ELF-1 (cell line): ENCODE measurements around the gene ABCA6.

Source experiments
- DNase-seq: peaks from one replicate; pipeline ENCODE4 v3.0.0-alpha.2; 2016; ENCODE audit warnings: low read depth, low spot score

ABCA6 gene

DNA sequence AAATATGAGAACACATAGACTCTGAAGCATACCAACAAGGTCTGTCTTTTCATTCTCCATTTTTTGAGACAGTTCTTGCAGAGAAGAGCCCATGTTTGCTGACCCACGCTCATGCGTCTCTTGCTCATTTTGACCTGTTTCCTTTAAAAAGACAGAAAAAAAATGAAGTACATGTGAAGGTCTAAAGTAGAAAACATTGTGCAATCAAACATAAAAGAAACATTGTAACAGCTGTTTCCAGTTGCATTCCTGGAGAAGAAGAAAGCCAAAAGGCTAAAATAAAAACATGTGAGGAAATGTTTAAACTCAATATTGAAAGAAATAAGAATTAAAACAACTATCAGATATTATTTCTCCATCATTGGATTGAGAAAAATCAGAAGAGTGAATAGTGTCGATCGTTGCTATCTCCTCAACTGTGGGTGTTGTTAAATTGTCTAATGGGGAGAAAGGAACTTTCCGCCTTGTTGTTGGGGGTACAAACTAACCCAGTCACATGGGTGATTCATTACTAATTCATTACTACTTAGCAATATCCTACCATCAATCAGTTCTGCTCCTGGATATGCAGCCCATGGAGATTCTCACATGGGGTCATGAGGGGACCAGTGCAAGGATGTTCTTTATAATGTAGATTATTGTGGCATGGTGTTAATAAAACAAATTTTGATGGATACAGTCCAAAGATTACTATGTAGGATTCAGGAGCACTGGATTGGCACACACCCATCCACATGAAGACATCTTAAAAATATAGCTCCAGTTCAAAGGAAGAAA, 90.5 kb downstream of the ABCA6 start:
- DNase-seq, result no peak

DNA sequence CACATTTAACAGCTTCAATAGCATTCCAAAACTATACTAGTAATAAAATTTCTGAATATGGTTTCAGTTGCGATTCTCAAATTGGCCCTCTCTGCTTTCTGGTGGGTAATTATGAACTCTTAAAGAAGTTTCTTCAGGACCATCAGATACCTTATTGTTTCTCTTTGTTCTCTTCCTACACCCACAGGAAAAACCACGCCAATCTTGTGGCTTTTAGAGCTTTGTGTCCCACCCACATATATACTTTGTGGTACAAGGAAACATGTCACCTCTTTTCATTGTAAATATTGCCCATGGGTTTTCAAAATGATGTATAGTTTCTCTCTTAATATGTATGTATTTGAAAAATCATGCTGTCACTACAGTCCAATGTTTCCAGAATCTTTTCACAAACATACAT, 93.1 kb downstream of the ABCA6 start:
- DNase-seq, result no peak

DNA sequence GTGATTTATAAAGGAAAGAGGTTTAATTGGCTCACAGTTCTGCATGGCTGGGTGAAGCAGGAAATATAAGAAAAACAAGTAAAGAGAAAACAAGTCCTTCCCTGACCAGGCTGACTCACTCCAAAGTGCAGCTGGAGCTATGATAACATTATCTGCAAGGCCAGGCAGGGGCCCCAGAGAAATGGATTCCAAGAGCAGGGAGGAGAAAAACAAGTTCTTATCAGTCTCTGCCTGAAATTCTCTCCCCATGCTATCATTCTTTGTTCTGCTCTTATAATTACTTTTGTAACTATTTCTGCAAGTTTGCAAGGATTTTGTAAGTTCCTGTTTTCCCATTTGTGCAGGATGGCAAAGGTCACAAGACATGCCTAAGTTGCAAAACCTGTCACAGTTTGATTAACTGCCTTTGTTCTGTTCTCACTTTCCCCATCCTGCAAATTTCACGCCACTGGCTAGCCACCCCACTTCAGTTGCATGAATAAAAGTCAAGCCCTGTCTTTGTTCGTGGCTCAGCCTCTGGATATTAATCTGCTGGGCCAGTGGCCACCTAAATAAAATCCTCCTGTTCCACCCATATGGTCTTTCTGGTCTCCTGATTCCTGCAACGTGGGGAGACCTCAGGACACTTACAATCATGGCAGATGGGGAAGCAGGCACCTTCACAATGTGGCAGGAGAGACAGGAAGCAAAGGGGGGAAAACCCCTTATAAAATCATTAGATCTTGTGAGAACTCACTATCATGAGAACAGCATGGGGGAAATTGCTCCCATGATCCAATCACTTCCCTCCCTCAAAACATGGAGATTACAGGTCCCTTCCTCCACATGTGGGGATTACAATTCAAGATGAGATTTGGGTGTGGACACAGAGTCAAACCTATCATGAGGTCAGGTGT, 94.1 kb downstream of the ABCA6 start:
- DNase-seq, result peak; percentile 30

DNA sequence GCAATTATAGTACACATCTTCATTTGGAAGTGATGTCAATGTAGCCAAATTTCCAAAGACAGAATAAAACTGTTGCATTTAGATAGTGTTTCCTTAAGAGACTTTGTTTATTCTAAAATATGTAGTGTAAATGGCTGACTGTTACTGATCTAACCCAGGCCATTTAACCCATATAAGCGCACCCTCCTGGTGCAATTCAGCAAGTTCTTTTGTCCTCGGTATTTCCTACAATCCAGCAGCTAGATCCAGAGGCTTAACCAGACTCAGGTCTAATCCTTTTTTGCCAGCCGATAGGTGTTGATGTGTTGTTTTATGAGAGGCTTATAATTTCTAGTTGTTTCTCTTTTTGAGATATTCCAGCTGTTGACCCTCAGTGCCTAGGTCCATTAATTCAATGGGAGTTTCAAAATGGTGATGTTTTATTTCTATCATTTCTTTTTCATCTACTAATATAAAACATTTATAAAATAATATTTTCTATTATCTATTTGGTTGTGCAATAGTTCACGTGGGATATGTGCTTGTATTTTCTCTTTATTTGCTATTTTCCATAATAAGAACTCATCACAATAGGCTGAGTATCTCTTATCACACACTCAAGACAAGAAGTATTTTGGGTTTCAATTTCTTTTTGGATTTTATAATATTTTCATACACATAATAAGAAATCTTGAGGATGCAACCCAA, 95.4 kb downstream of the ABCA6 start:
- DNase-seq, result peak; percentile 43

DNA sequence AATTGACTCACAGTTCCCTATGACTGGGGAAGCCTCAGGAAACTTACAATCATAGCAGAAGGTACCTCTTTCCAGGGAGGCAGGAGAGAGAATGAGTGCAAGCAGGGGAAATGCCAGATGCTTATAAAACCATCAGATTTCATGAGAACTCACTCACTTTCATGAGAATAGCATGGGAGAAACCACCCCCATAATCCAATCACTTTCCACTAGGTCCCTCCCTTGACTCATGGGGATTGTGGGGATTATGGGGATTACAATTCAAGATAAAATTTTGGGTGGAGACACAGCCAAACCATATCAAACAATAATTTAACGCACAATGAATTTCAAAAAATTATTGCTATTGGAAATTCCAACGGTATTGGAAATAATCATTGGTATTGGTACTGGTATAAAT, 96.0 kb downstream of the ABCA6 start:
- no peak for DNase-seq

DNA sequence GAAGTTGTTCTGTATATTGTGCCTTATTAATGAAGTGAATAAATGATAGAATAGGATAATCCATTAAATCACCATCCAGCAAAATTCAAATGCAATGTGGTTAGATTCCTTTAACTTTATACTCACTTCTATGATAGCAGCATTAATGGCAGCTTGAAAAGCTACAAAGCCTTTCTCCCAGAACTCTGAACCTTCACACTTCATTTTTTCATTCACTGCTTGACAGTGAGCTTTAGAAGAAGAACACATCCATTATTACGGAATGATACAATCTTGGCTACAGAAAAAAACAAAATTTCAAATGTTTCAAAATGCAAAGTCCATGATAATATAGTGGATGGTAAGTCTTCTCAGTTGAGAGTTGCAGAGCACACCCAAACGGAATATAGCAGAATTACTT, 97.3 kb downstream of the ABCA6 start:
- no peak for DNase-seq

DNA sequence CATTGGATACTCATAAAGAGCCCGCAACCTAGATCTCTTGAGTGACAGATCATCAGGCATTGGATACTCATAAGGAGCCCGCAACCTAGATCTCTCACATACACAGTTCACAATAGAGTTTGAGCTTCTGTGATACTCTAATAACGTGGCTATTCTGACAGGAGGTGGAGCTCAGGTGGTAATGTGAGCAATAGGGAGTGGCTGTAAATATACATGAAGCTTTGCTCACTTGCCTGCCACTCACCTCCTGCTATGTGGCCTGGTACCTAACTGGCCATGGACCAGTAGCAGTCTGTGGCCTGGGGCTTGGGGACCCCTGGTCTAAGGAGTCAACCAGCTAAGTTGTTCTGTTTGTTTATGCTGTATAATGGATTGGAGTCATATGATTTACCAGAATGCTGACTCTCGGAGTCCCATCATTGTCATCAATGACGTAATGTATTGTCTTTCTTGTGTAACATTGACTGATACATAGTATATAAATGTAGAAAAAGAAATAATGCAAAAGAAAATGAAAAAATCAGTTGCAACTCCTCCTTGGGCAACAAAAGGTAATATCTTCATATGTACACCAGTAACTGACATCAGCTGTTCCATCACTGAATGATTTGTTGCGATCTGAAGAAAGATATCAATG, 98.5 kb downstream of the ABCA6 start:
- DNase-seq, result no peak

DNA sequence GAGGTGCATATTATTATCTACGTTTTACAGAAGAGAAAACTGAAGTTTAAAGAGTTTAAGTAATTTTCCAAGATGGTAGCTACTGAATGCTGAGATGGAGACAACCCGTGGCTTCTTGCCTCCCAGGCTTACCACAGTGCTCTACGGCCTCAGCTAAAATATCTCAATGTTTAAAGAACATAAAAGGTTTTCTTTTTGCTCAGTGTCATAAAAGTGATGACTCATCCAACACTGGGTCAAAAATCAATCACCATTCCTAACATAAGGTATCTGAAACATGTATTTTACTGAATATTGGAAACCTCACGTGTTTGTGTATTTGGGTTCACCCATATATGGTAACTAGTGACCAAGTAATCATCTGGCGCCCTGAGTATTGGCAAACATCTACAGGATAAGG, 99.4 kb downstream of the ABCA6 start:
- DNase-seq, result no peak

DNA sequence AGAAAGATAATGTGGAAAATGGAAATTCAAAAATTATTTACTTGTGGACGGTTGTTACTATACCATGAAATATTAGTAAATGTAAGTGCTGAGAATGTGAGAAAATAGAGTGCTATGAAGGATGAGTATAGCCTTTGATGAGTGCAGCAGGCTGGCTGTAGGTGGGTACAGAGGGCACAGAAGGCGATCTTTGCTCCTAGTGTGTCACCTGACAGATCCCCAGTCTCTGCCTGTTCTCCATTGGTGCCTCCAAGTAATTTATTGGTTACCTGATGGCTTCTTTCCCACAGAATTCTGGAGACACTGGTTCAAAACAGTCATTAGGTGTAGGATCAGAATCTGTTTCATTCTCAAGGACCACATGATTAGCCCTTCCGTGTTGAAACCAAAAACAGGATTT, 109.9 kb downstream of the ABCA6 start:
- DNase-seq, result no peak

DNA sequence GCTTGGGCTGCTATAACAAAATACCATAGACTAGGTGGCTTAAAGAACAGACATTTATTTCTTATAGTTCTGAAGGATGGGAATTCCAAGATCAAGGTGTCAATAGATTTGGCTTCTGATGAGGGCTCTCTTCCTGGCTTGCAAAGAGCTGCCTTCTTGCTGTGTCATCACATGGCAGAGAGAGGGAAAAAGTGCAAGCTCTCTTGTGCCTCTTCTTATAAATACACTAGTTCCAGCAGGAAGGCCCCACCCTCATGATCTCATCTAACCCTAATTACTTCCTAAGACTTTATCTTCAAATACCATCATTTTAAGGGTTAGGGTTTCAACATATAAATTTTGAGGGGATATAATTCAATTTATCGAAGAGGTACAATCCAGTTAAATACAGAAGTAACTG, 111.5 kb downstream of the ABCA6 start:
- no peak for DNase-seq
